SK-N-SH (cell line): ENCODE measurements around the gene NBEA. TPM values are rescaled to one million over a fixed set of nuclear protein-coding genes. Genes with fewer than 3 reads are reported as not detected.

ENCODE experiments used
- CTCF ChIA-PET: fragments of 300-600, 350-600 bp; formaldehyde crosslinking; extraction: SDS; loops from one replicate; lab custom pipeline; 2021; lab: Yijun Ruan, JAX
- POLR2A ChIA-PET: fragments of 350-600 bp; sonication (Branson Sonifier 250); formaldehyde crosslinking; extraction: SDS; loops from one replicate; lab custom pipeline; 2020; ENCODE audit warnings: antibody characterized with exemption, inconsistent platforms; lab: Yijun Ruan, JAX
- DNase-seq: peaks from one replicate; pipeline ENCODE4 v3.0.0; 2012
- H2AFZ ChIP-seq: fragments of 200-600 bp; sonication (generic); 2 replicates; pipeline ENCODE4 v1.8.1; 2016; ENCODE audit warnings: antibody characterized with exemption, mild to moderate bottlenecking, low read depth
- H3F3A ChIP-seq: fragments of 200-600 bp; sonication (generic); replicated peaks from 2 replicates; pipeline ENCODE3; 2016; ENCODE audit warnings: antibody characterized with exemption, mild to moderate bottlenecking; ENCODE audit not compliant: insufficient read depth
- H3K27ac ChIP-seq, 2 experiments: fragments of 200-500 bp in 1 of 2; fragments of 200-600 bp in 1 of 2; sonication (Bioruptor generic) in 1 of 2; sonication (generic), shearing (Covaris generic) in 1 of 2; 2 replicates each; pipeline versions ENCODE4 v1.5.1 to v1.6.1; 2014 to 2016; ENCODE audit warnings: low read depth in 2 of 2, inconsistent platforms in 1 of 2, low read length in 1 of 2, mild to moderate bottlenecking in 1 of 2, mixed read lengths in 1 of 2
- H3K27me3 ChIP-seq: fragments of 200-600 bp; sonication (generic), shearing (Covaris generic); 2 replicates; pipeline ENCODE4 v1.6.1; 2016; ENCODE audit warnings: mixed run types; ENCODE audit not compliant: insufficient read depth
- H3K36me3 ChIP-seq, 2 experiments: fragments of 200-500 bp in 1 of 2; fragments of 200-600 bp in 1 of 2; sonication (Bioruptor generic) in 1 of 2; sonication (generic) in 1 of 2; replicated peaks in 1 of 2; 2 replicates each; pipeline versions ENCODE3 to v1.5.1; 2014 to 2016; ENCODE audit warnings: low read length in 1 of 2, mild to moderate bottlenecking in 1 of 2; ENCODE audit not compliant: insufficient read depth in 2 of 2, control insufficient read depth in 1 of 2
- H3K4me1 ChIP-seq, 2 experiments: fragments of 200-500 bp in 1 of 2; fragments of 200-600 bp in 1 of 2; sonication (Bioruptor generic) in 1 of 2; sonication (generic), shearing (Covaris generic) in 1 of 2; 2 replicates each; pipeline versions ENCODE4 v1.5.1 to v1.6.1; 2014 to 2016; ENCODE audit warnings: low read depth in 1 of 2, low read length in 1 of 2, mixed run types in 1 of 2; ENCODE audit not compliant: insufficient read depth in 2 of 2, control insufficient read depth in 1 of 2
- H3K4me2 ChIP-seq: fragments of 200-600 bp; sonication (generic), shearing (Covaris generic); 2 replicates; pipeline ENCODE4 v1.6.1; 2017; ENCODE audit warnings: mixed run types
- H3K4me3 ChIP-seq, 2 experiments: fragments of 200-500 bp in 1 of 2; fragments of 200-600 bp in 1 of 2; sonication (Bioruptor generic) in 1 of 2; sonication (generic), shearing (Covaris generic) in 1 of 2; 2 replicates each; pipeline versions ENCODE4 v1.5.1 to v1.8.1; 2014 to 2016; ENCODE audit warnings: low read depth in 2 of 2, inconsistent platforms in 1 of 2, low read length in 1 of 2, mild to moderate bottlenecking in 1 of 2, mixed read lengths in 1 of 2, moderate library complexity in 1 of 2
- H3K79me2 ChIP-seq: fragments of 200-600 bp; sonication (generic); 2 replicates; pipeline ENCODE4 v1.8.1; 2017; ENCODE audit warnings: mild to moderate bottlenecking; ENCODE audit not compliant: insufficient read depth
- H3K9ac ChIP-seq: fragments of 200-600 bp; sonication (generic); 2 replicates; pipeline ENCODE4 v1.6.1; 2017; ENCODE audit warnings: mixed run types
- H3K9me2 ChIP-seq: fragments of 200-600 bp; sonication (generic); 2 replicates; pipeline ENCODE4 v1.6.1; 2017; ENCODE audit warnings: mixed run types
- H3K9me3 ChIP-seq: fragments of 200-600 bp; sonication (generic); 2 replicates; pipeline ENCODE4 v1.6.1; 2017; ENCODE audit warnings: mixed run types, mild to moderate bottlenecking, moderate library complexity
- H4K20me1 ChIP-seq: fragments of 200-600 bp; sonication (generic); 2 replicates; pipeline ENCODE4 v1.6.1; 2017; ENCODE audit warnings: mild to moderate bottlenecking, mixed run types; ENCODE audit not compliant: insufficient read depth
- CHD2 ChIP-seq: fragments of 150-350 bp; IDR thresholded peaks from 2 replicates; pipeline ENCODE4 v1.6.1; 2018; ENCODE audit warnings: low read length; ENCODE audit not compliant: partially characterized antibody
- CTCF ChIP-seq: fragments of 200-600 bp; sonication (generic); IDR thresholded peaks from 2 replicates; pipeline ENCODE4 v1.6.1; 2017; ENCODE audit warnings: antibody characterized with exemption, mild to moderate bottlenecking, moderate library complexity
- EP300 ChIP-seq, 2 experiments: IDR thresholded peaks; 2 replicates each; pipeline versions ENCODE4 v1.4.0 to v1.6.1; 2012; ENCODE audit warnings: borderline replicate concordance in 1 of 2, low read depth in 1 of 2, low read length in 1 of 2
- FOXM1 ChIP-seq: IDR thresholded peaks from 2 replicates; pipeline ENCODE4 v1.4.0; 2012; ENCODE audit warnings: low read depth, mild to moderate bottlenecking
- GABPA ChIP-seq: IDR thresholded peaks from 2 replicates; pipeline ENCODE4 v1.4.0; 2012; ENCODE audit warnings: low read depth, mild to moderate bottlenecking
- GATA2 ChIP-seq: sonication (generic); formaldehyde crosslinking; IDR thresholded peaks from 2 replicates; pipeline ENCODE4 v1.5.0; 2020; ENCODE audit warnings: mild to moderate bottlenecking, missing genetic modification reagents
- MEF2A ChIP-seq: IDR thresholded peaks from 2 replicates; pipeline ENCODE4 v1.4.0; 2012; ENCODE audit warnings: low read depth, borderline replicate concordance
- NFIC ChIP-seq: IDR thresholded peaks from 2 replicates; pipeline ENCODE4 v1.4.0; 2012; ENCODE audit warnings: borderline replicate concordance
- PBX3 ChIP-seq: IDR thresholded peaks from 2 replicates; pipeline ENCODE4; 2012
- RXRA ChIP-seq: IDR thresholded peaks from 2 replicates; pipeline ENCODE4 v1.4.0; 2012; ENCODE audit warnings: low read depth, mild to moderate bottlenecking, borderline replicate concordance
- SIN3A ChIP-seq: IDR thresholded peaks from 2 replicates; pipeline ENCODE4 v1.6.1; 2012; ENCODE audit warnings: low read depth, mild to moderate bottlenecking, low read length, moderate library complexity, borderline replicate concordance
- SMC3 ChIP-seq: IDR thresholded peaks from 2 replicates; pipeline ENCODE4 v1.6.1; 2012; ENCODE audit warnings: low read depth, low read length, improper control_type of control experiment
- TAF1 ChIP-seq: IDR thresholded peaks from 2 replicates; pipeline ENCODE4 v1.6.1; 2012; ENCODE audit warnings: low read depth, mild to moderate bottlenecking, low read length, moderate library complexity, borderline replicate concordance
- TCF12 ChIP-seq: IDR thresholded peaks from 2 replicates; pipeline ENCODE4 v1.4.0; 2012
- TEAD4 ChIP-seq: IDR thresholded peaks from 2 replicates; pipeline ENCODE4 v1.4.0; 2012; ENCODE audit warnings: mild to moderate bottlenecking, borderline replicate concordance; ENCODE audit not compliant: insufficient read depth
- USF1 ChIP-seq: IDR thresholded peaks from 2 replicates; pipeline ENCODE4 v1.4.0; 2012; ENCODE audit warnings: low read depth, borderline replicate concordance
- USF2 ChIP-seq: fragments of 150-350 bp; IDR thresholded peaks from 2 replicates; pipeline ENCODE4 v1.6.1; 2017; ENCODE audit warnings: antibody characterized with exemption, low read length, low read depth, borderline replicate concordance
- YY1 ChIP-seq: IDR thresholded peaks from 2 replicates; pipeline ENCODE4 v1.4.0; 2012; ENCODE audit warnings: low read depth, mild to moderate bottlenecking
- ZBTB33 ChIP-seq: IDR thresholded peaks from 2 replicates; pipeline ENCODE4 v1.4.0; 2012; ENCODE audit warnings: low read depth, borderline replicate concordance
- WGBS: methylation state at CpG from one replicate; pipeline ENCODE4 v1.1.6; 2017; ENCODE audit warnings: low lambda C conversion rate; 5-methylcytosine and 5-hydroxymethylcytosine counted together
- polyA plus RNA-seq, 3 experiments: library from polyadenylated mRNA; depleted of rRNA; stranded (reverse); fragments of >200 nt; gene quantifications; 2 replicates each; pipeline ENCODE4 v1.2.3, GENCODE V29; 2012

Gene NBEA
- polyA plus RNA-seq, 1 of the 3 experiments (the other 2 are of a cell fraction): 12.3 TPM

- H4K20me1 ChIP-seq: no peaks in the 10 kb centered on the region
- H3K36me3 ChIP-seq: no peaks in the 10 kb centered on the region
- DNase-seq: no peak
- CTCF ChIA-PET: interaction anchor here (0.6 to 1.6 kb wide), 3 partner anchors 25 to 193 kb away, joined by 3 read pairs; no protein-coding TSS in a partner anchor
- no peaks in the 10 kb centered on the region; the same call in 1 of the 2 replicates for H3K79me2 ChIP-seq
- H3K9ac ChIP-seq: no peak overlapping the region
- no peaks in the 10 kb centered on the region for H3K9me3 ChIP-seq
- no peak overlapping the region for H3K4me2 ChIP-seq
- no peaks in the 10 kb centered on the region for H3K27me3 ChIP-seq
- H2AFZ ChIP-seq: no peak overlapping the region
- H3K27ac ChIP-seq: no peak overlapping the region
- no peak overlapping the region for H3K4me3 ChIP-seq
- POLR2A ChIA-PET: interaction anchor here (0.6 kb wide), 1 partner anchor 12 kb away, joined by 3 read pairs; no protein-coding TSS in a partner anchor
- H3K4me1 ChIP-seq: peaks cover 0 to 43% of the 10 kb centered on the region in 2 experiments; a peak in 2 of 4 replicates
- no peak for TF ChIP-seq MEF2A
- TF ChIP-seq SIN3A: no peak
- no peak for TF ChIP-seq YY1
- no peak for TF ChIP-seq TEAD4
- no peak for TF ChIP-seq TCF12
- TF ChIP-seq ZBTB33: no peak
- TF ChIP-seq PBX3: no peak
- TF ChIP-seq SMC3: no peak
- TF ChIP-seq GATA2 (CRISPR knock-in tag): no peak
- no peak for TF ChIP-seq TAF1
- no peak for TF ChIP-seq RXRA
- WGBS: 100% methylated on average over 2 of the region's 6 CpGs
- H3K9me2 ChIP-seq: no peaks in the 10 kb centered on the region
- no peaks in the 10 kb centered on the region for H3F3A ChIP-seq
Observed at GRCh38 chr13:35526577-35526976, 584.5 kb downstream of the NBEA start.

DNA sequence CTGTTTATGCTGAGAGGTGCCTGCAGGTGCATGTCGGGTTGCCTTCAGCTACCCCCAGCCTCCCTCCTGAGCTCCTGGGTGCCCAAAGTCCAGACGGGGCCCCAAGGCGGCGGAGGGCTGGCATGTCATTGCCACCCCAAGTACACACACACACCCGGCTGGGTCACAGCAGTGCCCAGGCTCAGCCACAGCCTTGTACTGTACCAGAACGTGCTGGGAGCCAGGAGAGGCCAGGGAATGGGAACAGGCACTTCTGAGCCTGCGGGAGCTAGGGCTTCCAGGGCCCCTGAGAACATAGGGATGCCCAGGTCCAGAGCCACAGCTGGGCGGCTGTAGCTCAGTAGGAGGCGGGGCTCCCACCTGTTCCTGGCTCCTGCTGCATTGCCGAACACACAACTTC, 585.4 kb downstream of the NBEA start:
- Histone ChIP-seq H3F3A (no peaks in the 10 kb centered on the region), H3K4me2 (no peak overlapping the region), H3K79me2 (no peaks in the 10 kb centered on the region), H3K36me3 (no peaks in the 10 kb centered on the region), H3K9me3 (no peaks in the 10 kb centered on the region), H3K27me3 (no peaks in the 10 kb centered on the region), H3K4me3 (no peak overlapping the region), H3K27ac (peak overlapping the region in 1 of 2 experiments; percentile 31; a peak in 1 of 4 replicates), H3K9me2 (no peaks in the 10 kb centered on the region), H4K20me1 (no peaks in the 10 kb centered on the region), H3K9ac (no peak overlapping the region), H3K4me1 (peaks cover 0 to 48% of the 10 kb centered on the region in 2 experiments; a peak in 2 of 4 replicates), H2AFZ (no peak overlapping the region)
- ChIA-PET CTCF (interaction anchor here (0.6 to 1.6 kb wide), 3 partner anchors 91 to 193 kb away, joined by 3 read pairs; no protein-coding TSS in a partner anchor), POLR2A (no interaction called here)
- no CpG with 5 or more reads among the region's 10 CpGs for WGBS
- no peak for DNase-seq
- no peak for TF ChIP-seq USF1
- no peak for TF ChIP-seq FOXM1
- no peak for TF ChIP-seq NFIC
- TF ChIP-seq EP300 (IDR thresholded peaks at IDR 0.05; ENCODE audit: borderline replicate concordance in 1 of 2, low read depth in 1 of 2, low read length in 1 of 2): no peak
- no peak for TF ChIP-seq GABPA
- TF ChIP-seq TAF1: no peak
- TF ChIP-seq ZBTB33: no peak
- TF ChIP-seq USF2: no peak
- no peak for TF ChIP-seq GATA2 (CRISPR knock-in tag)
- TF ChIP-seq CHD2: no peak
- no peak for TF ChIP-seq CTCF
